OCI-LY3 (cell line): Measurements from ENCODE around the gene IL20RA.

Experiments
- EZH2phosphoT487 ChIP-seq: fragments of 200-600 bp; shearing (Covaris generic); IDR thresholded peaks from 2 replicates; pipeline ENCODE4 v1.6.1; 2018; ENCODE audit warnings: antibody characterized with exemption, mixed run types, low read depth
- TF ChIP-seq, protein P1 (sequence below): fragments of 200-600, 300-600 bp; sonication (generic); IDR thresholded peaks from 2 replicates; pipeline ENCODE4 v1.5.1; 2014; ENCODE audit warnings: antibody characterized with exemption, low read length, low read depth

GRCh38 chr6:136984578-136984977 lies 60.2 kb downstream of the IL20RA start:
- TF ChIP-seq, protein P1, sequence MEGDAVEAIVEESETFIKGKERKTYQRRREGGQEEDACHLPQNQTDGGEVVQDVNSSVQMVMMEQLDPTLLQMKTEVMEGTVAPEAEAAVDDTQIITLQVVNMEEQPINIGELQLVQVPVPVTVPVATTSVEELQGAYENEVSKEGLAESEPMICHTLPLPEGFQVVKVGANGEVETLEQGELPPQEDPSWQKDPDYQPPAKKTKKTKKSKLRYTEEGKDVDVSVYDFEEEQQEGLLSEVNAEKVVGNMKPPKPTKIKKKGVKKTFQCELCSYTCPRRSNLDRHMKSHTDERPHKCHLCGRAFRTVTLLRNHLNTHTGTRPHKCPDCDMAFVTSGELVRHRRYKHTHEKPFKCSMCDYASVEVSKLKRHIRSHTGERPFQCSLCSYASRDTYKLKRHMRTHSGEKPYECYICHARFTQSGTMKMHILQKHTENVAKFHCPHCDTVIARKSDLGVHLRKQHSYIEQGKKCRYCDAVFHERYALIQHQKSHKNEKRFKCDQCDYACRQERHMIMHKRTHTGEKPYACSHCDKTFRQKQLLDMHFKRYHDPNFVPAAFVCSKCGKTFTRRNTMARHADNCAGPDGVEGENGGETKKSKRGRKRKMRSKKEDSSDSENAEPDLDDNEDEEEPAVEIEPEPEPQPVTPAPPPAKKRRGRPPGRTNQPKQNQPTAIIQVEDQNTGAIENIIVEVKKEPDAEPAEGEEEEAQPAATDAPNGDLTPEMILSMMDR, result no peak
- TF ChIP-seq EZH2phosphoT487, result no peak
